GM12891 (cell line): ENCODE data around the gene SAYSD1.

ENCODE experiments used
- DNase-seq: peaks from one replicate; pipeline ENCODE4 v3.0.0; 2011; ENCODE audit warnings: low spot score; ENCODE audit not compliant: insufficient read length
- FAIRE-seq: peaks from 2 replicates; lab custom pipeline; 2011; peaks lifted over from hg19 to GRCh38; lab: Jason Lieb, UNC
- PAX5 ChIP-seq: IDR thresholded peaks from 2 replicates; pipeline ENCODE4 v1.6.1; 2011; ENCODE audit warnings: low read length, moderate library complexity, mild to moderate bottlenecking; ENCODE audit not compliant: insufficient read depth, severe bottlenecking
- POLR2A ChIP-seq: IDR thresholded peaks from 2 replicates; pipeline ENCODE4 v1.6.1; 2011; ENCODE audit warnings: low read depth, low read length, control low read depth
- POLR2AphosphoS5 ChIP-seq: IDR thresholded peaks from 2 replicates; pipeline ENCODE4 v1.6.1; 2011; ENCODE audit warnings: low read depth, low read length, control low read depth
- POU2F2 ChIP-seq: IDR thresholded peaks from 2 replicates; pipeline ENCODE4 v1.6.1; 2011; ENCODE audit warnings: low read depth, mild to moderate bottlenecking, control low read depth, low read length, moderate library complexity
- SPI1 ChIP-seq: IDR thresholded peaks from 2 replicates; pipeline ENCODE4 v1.6.1; 2011; ENCODE audit warnings: low read depth, low read length, control low read depth
- TAF1 ChIP-seq: IDR thresholded peaks from 2 replicates; pipeline ENCODE4 v1.6.1; 2011; ENCODE audit warnings: low read depth, low read length, control low read depth

Gene SAYSD1

GRCh38 chr6:39074486-39074885, 40.5 kb downstream of the SAYSD1 start:
- no peak for TF ChIP-seq PAX5
- TF ChIP-seq POLR2AphosphoS5: no peak
- no peak for TF ChIP-seq TAF1
- TF ChIP-seq POU2F2: no peak
- TF ChIP-seq SPI1: no peak
- no peak for TF ChIP-seq POLR2A
- FAIRE-seq (no peak), DNase-seq (no peak)

- TF ChIP-seq TAF1 (no peak), PAX5 (no peak), POLR2AphosphoS5 (no peak), POLR2A (no peak), SPI1 (no peak), POU2F2 (no peak)
- FAIRE-seq (no peak), DNase-seq (no peak)
These were observed 41.3 kb downstream of the SAYSD1 start for GRCh38 chr6:39073471-39074355.

GRCh38 chr6:39072830-39073229, 42.2 kb downstream of the SAYSD1 start:
- no peak for DNase-seq
- FAIRE-seq: no peak
- TF ChIP-seq POU2F2 (no peak), TAF1 (no peak), POLR2A (no peak), PAX5 (no peak), SPI1 (no peak), POLR2AphosphoS5 (no peak)

GRCh38 chr6:39068391-39068790, 46.6 kb downstream of the SAYSD1 start:
- no peak for DNase-seq
- no peak for FAIRE-seq
- TF ChIP-seq TAF1 (no peak), PAX5 (no peak), POLR2AphosphoS5 (no peak), POLR2A (no peak), POU2F2 (no peak)

- TF ChIP-seq POU2F2: no peak
- TF ChIP-seq POLR2A: no peak
- no peak for TF ChIP-seq POLR2AphosphoS5
These were observed 49.4 kb downstream of the SAYSD1 start for GRCh38 chr6:39065561-39065960.

GRCh38 chr6:39063526-39063925, 51.5 kb downstream of the SAYSD1 start:
- no peak for FAIRE-seq

More at GRCh38 chr6:39065561-39065960, 49.4 kb downstream of the SAYSD1 start:
- DNase-seq: no peak
- FAIRE-seq: no peak

GRCh38 chr6:39062014-39062740, 52.8 kb downstream of the SAYSD1 start:
- DNase-seq: no peak
- FAIRE-seq: no peak
- TF ChIP-seq POLR2AphosphoS5 (no peak), POU2F2 (no peak)

More at GRCh38 chr6:39063526-39063925, 51.5 kb downstream of the SAYSD1 start:
- DNase-seq: no peak
- TF ChIP-seq PAX5: no peak
- TF ChIP-seq POLR2A: no peak
- no peak for TF ChIP-seq SPI1
- TF ChIP-seq POU2F2: no peak
- TF ChIP-seq POLR2AphosphoS5: no peak
- TF ChIP-seq TAF1: no peak

GRCh38 chr6:39061588-39061987, 53.4 kb downstream of the SAYSD1 start:
- DNase-seq (no peak), FAIRE-seq (no peak)
- TF ChIP-seq POLR2A: no peak
- TF ChIP-seq PAX5: no peak
- no peak for TF ChIP-seq POLR2AphosphoS5

- TF ChIP-seq TAF1 (no peak), POLR2AphosphoS5 (no peak), POU2F2 (no peak), PAX5 (no peak), POLR2A (no peak)
- DNase-seq (no peak), FAIRE-seq (no peak)
These were observed 53.8 kb downstream of the SAYSD1 start for GRCh38 chr6:39061182-39061581.

GRCh38 chr6:39060467-39061160, 54.4 kb downstream of the SAYSD1 start:
- DNase-seq: no peak
- no peak for FAIRE-seq
- TF ChIP-seq POU2F2 (no peak), POLR2AphosphoS5 (no peak)
